Measurements from ENCODE around the gene NFE2L2. TPM values are rescaled to one million over a fixed set of nuclear protein-coding genes. Genes with fewer than 3 reads are reported as not detected.

Gene NFE2L2
- total RNA-seq, 1 experiment from 2014 or later: 26.3 TPM

DNA sequence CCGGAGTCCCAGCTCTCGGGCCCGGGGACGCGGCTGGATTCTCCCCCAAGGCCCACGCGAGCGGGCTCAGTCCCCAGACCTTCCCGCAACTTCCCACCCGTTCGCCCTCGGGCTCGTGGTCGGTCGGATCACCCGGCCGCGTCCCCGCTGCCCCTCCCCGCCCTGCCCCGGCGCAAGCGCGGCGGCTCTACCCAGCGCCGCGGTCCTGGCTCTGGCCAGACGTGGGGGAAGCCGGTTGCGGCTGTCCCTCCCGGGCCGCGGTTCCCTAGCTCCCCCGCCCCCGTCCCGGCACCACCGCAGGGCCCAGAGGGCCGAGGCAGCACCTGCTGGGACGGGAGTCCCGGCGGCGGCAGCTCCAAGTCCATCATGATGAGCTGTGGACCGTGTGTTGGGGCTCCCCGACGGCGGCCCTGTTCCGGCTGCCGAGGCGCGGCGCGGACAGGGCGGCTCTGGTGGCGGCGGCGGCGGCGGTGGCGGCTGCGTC lies 276 bp downstream of the NFE2L2 start (continued):
- no peak for TF ChIP-seq E2F4 (CRISPR knock-in tag; IDR thresholded peaks at IDR 0.05; ENCODE audit: borderline replicate concordance, low read depth)
- TF ChIP-seq, protein P1, sequence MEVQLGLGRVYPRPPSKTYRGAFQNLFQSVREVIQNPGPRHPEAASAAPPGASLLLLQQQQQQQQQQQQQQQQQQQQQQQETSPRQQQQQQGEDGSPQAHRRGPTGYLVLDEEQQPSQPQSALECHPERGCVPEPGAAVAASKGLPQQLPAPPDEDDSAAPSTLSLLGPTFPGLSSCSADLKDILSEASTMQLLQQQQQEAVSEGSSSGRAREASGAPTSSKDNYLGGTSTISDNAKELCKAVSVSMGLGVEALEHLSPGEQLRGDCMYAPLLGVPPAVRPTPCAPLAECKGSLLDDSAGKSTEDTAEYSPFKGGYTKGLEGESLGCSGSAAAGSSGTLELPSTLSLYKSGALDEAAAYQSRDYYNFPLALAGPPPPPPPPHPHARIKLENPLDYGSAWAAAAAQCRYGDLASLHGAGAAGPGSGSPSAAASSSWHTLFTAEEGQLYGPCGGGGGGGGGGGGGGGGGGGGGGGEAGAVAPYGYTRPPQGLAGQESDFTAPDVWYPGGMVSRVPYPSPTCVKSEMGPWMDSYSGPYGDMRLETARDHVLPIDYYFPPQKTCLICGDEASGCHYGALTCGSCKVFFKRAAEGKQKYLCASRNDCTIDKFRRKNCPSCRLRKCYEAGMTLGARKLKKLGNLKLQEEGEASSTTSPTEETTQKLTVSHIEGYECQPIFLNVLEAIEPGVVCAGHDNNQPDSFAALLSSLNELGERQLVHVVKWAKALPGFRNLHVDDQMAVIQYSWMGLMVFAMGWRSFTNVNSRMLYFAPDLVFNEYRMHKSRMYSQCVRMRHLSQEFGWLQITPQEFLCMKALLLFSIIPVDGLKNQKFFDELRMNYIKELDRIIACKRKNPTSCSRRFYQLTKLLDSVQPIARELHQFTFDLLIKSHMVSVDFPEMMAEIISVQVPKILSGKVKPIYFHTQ (CRISPR knock-in tag; IDR thresholded peaks at IDR 0.05): no peak
- no peak for TF ChIP-seq ARID4B (CRISPR knock-in tag; IDR thresholded peaks at IDR 0.05; ENCODE audit: borderline replicate concordance)

- DNase-seq (ENCODE audit: low spot score) (peak; percentile 84), ATAC-seq (peak; percentile 66)
- Mint-ChIP-seq H3K9me3 (no peaks in the 10 kb centered on the region), H3K4me3 (peak overlapping the region; percentile 84), H3K4me1 (peaks cover 38% of the 10 kb centered on the region), H3K27ac (peak overlapping the region; percentile 95), H3K36me3 (peaks cover 3% of the 10 kb centered on the region; the same call in 1 of the 2 replicates), H3K27me3 (ENCODE audit: low read depth) (no peaks in the 10 kb centered on the region)
- POLR2A ChIA-PET: interaction anchor here (0.7 to 2.6 kb wide), 7 partner anchors 9 to 774 kb away, joined by 3 to 14 read pairs (median 4); partner anchors contain the start of gene HNRNPA3
- CTCF ChIA-PET: interaction anchor here (0.6 to 4.8 kb wide), 12 partner anchors 9 to 115 kb away, joined by 3 to 34 read pairs (median 4); no protein-coding TSS in a partner anchor
- TF ChIP-seq FOXJ3 (CRISPR knock-in tag; IDR thresholded peaks at IDR 0.05; ENCODE audit: borderline replicate concordance) (no peak), JUN (CRISPR knock-in tag; IDR thresholded peaks at IDR 0.05) (peak; percentile 39; the same call in 1 of the 2 replicates), ARID4B (CRISPR knock-in tag; IDR thresholded peaks at IDR 0.05; ENCODE audit: borderline replicate concordance) (peak; percentile 91; the same call in 1 of the 2 replicates), SMAD4 (CRISPR knock-in tag; IDR thresholded peaks at IDR 0.05) (0 out of 2 replicates have a peak, but pooled peaks have one; percentile 4), GABPB1 (CRISPR knock-in tag; IDR thresholded peaks at IDR 0.05) (peak; percentile 91), FOXK1 (CRISPR knock-in tag; IDR thresholded peaks at IDR 0.05) (peak; percentile 19; the same call in 1 of the 2 replicates), ZNF425 (CRISPR knock-in tag; conservative IDR thresholded peaks at IDR 0.05) (no peak), ZNF219 (CRISPR knock-in tag; IDR thresholded peaks at IDR 0.05; ENCODE audit: borderline replicate concordance) (0 out of 2 replicates have a peak, but pooled peaks have one; percentile 64), ZNF138 (CRISPR knock-in tag; conservative IDR thresholded peaks at IDR 0.05) (no peak)
- TF ChIP-seq, protein P2, sequence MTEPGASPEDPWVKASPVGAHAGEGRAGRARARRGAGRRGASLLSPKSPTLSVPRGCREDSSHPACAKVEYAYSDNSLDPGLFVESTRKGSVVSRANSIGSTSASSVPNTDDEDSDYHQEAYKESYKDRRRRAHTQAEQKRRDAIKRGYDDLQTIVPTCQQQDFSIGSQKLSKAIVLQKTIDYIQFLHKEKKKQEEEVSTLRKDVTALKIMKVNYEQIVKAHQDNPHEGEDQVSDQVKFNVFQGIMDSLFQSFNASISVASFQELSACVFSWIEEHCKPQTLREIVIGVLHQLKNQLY (CRISPR knock-in tag; IDR thresholded peaks at IDR 0.05): 0 out of 2 replicates have a peak, but pooled peaks have one; percentile 25
- TF ChIP-seq, protein P3, sequence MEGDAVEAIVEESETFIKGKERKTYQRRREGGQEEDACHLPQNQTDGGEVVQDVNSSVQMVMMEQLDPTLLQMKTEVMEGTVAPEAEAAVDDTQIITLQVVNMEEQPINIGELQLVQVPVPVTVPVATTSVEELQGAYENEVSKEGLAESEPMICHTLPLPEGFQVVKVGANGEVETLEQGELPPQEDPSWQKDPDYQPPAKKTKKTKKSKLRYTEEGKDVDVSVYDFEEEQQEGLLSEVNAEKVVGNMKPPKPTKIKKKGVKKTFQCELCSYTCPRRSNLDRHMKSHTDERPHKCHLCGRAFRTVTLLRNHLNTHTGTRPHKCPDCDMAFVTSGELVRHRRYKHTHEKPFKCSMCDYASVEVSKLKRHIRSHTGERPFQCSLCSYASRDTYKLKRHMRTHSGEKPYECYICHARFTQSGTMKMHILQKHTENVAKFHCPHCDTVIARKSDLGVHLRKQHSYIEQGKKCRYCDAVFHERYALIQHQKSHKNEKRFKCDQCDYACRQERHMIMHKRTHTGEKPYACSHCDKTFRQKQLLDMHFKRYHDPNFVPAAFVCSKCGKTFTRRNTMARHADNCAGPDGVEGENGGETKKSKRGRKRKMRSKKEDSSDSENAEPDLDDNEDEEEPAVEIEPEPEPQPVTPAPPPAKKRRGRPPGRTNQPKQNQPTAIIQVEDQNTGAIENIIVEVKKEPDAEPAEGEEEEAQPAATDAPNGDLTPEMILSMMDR (IDR thresholded peaks at IDR 0.05): 0 out of 2 replicates have a peak, but pooled peaks have one; percentile 13
These were observed 897 bp downstream of the NFE2L2 start for GRCh38 chr2:177263451-177264208.
